Muscle layer of duodenum (tissue), 2 donors: Measurements from ENCODE around the gene IRX6.

Experiments
- H3K27ac ChIP-seq: one replicate; pipeline ENCODE4 v1.7.0; 2013; ENCODE audit warnings: mild to moderate bottlenecking, low read length
- H3K27me3 ChIP-seq: one replicate; pipeline ENCODE4 v1.7.0; 2013; ENCODE audit warnings: low read depth, mild to moderate bottlenecking, control low read depth, low read length
- H3K36me3 ChIP-seq, 2 donors: one replicate each; pipeline ENCODE4 v1.7.0; 2013; ENCODE audit warnings: low read length in 2 of 2, control low read depth in 1 of 2, mild to moderate bottlenecking in 1 of 2; ENCODE audit not compliant: insufficient read depth in 2 of 2, control insufficient read depth in 1 of 2
- H3K4me1 ChIP-seq, 2 donors: one replicate each; pipeline ENCODE4 v1.7.0; 2013; ENCODE audit warnings: low read length in 2 of 2, mild to moderate bottlenecking in 2 of 2, control low read depth in 1 of 2, moderate library complexity in 1 of 2; ENCODE audit not compliant: insufficient read depth in 2 of 2, control insufficient read depth in 1 of 2
- H3K4me3 ChIP-seq, 2 donors: one replicate each; pipeline ENCODE4 v1.7.0; 2013; ENCODE audit warnings: low read length in 2 of 2, low read depth in 1 of 2, mild to moderate bottlenecking in 1 of 2
- H3K9me3 ChIP-seq, 2 donors: one replicate each; pipeline ENCODE4 v1.7.0; 2013; ENCODE audit warnings: low read length in 2 of 2, control low read depth in 1 of 2, mild to moderate bottlenecking in 1 of 2; ENCODE audit not compliant: control insufficient read depth in 1 of 2
- donor health status: healthy.

The IRX6 gene

GRCh38 chr16:55369151-55369550 lies 45.1 kb downstream of the IRX6 start:
- Histone ChIP-seq H3K4me3 (no peak overlapping the region), H3K27ac (no peak overlapping the region), H3K27me3 (peaks cover 5% of the 10 kb centered on the region), H3K36me3 (no peaks in the 10 kb centered on the region), H3K9me3 (no peaks in the 10 kb centered on the region), H3K4me1 (peaks cover 0 to 4% of the 10 kb centered on the region in 2 donors)

- Histone ChIP-seq H3K4me1 (peaks cover 0 to 4% of the 10 kb centered on the region in 2 donors), H3K4me3 (no peak overlapping the region), H3K27me3 (peaks cover 5% of the 10 kb centered on the region), H3K36me3 (no peaks in the 10 kb centered on the region), H3K9me3 (no peaks in the 10 kb centered on the region), H3K27ac (no peak overlapping the region)
These were observed 46.9 kb downstream of the IRX6 start for GRCh38 chr16:55370762-55371482.

GRCh38 chr16:55372792-55373488 lies 48.9 kb downstream of the IRX6 start:
- Histone ChIP-seq H3K9me3 (no peaks in the 10 kb centered on the region), H3K27ac (no peak overlapping the region), H3K4me1 (peaks cover 0 to 4% of the 10 kb centered on the region in 2 donors), H3K4me3 (no peak overlapping the region), H3K36me3 (no peaks in the 10 kb centered on the region), H3K27me3 (peaks cover 5% of the 10 kb centered on the region)

- peaks cover 0 to 4% of the 10 kb centered on the region in 2 donors for H3K4me1 ChIP-seq
- H3K36me3 ChIP-seq, result no peaks in the 10 kb centered on the region
- H3K4me3 ChIP-seq, result no peak overlapping the region
- H3K27ac ChIP-seq, result no peak overlapping the region
- H3K9me3 ChIP-seq, result no peaks in the 10 kb centered on the region
- H3K27me3 ChIP-seq, result peaks cover 4% of the 10 kb centered on the region
These were observed 49.5 kb downstream of the IRX6 start for GRCh38 chr16:55373489-55373832.

- Histone ChIP-seq H3K9me3 (no peaks in the 10 kb centered on the region), H3K36me3 (no peaks in the 10 kb centered on the region), H3K27me3 (no peaks in the 10 kb centered on the region), H3K4me1 (no peaks in the 10 kb centered on the region), H3K4me3 (no peak overlapping the region), H3K27ac (no peak overlapping the region)
These were observed 52.0 kb downstream of the IRX6 start for GRCh38 chr16:55376045-55376444.

GRCh38 chr16:55376567-55377167 lies 52.7 kb downstream of the IRX6 start:
- Histone ChIP-seq H3K36me3 (no peaks in the 10 kb centered on the region), H3K27ac (no peak overlapping the region), H3K4me3 (no peak overlapping the region)

GRCh38 chr16:55377840-55378239 lies 53.8 kb downstream of the IRX6 start:
- no peak overlapping the region for H3K27ac ChIP-seq
- no peaks in the 10 kb centered on the region for H3K4me1 ChIP-seq
- H3K27me3 ChIP-seq, result no peaks in the 10 kb centered on the region
- H3K9me3 ChIP-seq, result no peaks in the 10 kb centered on the region
- H3K36me3 ChIP-seq, result no peaks in the 10 kb centered on the region
- no peak overlapping the region for H3K4me3 ChIP-seq

More at GRCh38 chr16:55376567-55377167, 52.7 kb downstream of the IRX6 start:
- Histone ChIP-seq H3K9me3 (no peaks in the 10 kb centered on the region), H3K27me3 (no peaks in the 10 kb centered on the region), H3K4me1 (no peaks in the 10 kb centered on the region)

GRCh38 chr16:55378616-55379015 lies 54.6 kb downstream of the IRX6 start:
- H3K4me1 ChIP-seq, result no peaks in the 10 kb centered on the region
- no peaks in the 10 kb centered on the region for H3K36me3 ChIP-seq
- no peak overlapping the region for H3K4me3 ChIP-seq
- H3K27me3 ChIP-seq, result no peaks in the 10 kb centered on the region
- no peak overlapping the region for H3K27ac ChIP-seq
- no peaks in the 10 kb centered on the region for H3K9me3 ChIP-seq

- Histone ChIP-seq H3K4me1 (no peaks in the 10 kb centered on the region), H3K27me3 (no peaks in the 10 kb centered on the region), H3K27ac (no peak overlapping the region), H3K36me3 (no peaks in the 10 kb centered on the region), H3K4me3 (no peak overlapping the region), H3K9me3 (no peaks in the 10 kb centered on the region)
These were observed 55.4 kb downstream of the IRX6 start for GRCh38 chr16:55379371-55379770.

- no peaks in the 10 kb centered on the region for H3K4me1 ChIP-seq
- H3K4me3 ChIP-seq, result no peak overlapping the region
- no peaks in the 10 kb centered on the region for H3K36me3 ChIP-seq
- H3K27ac ChIP-seq, result no peak overlapping the region
- no peaks in the 10 kb centered on the region for H3K27me3 ChIP-seq
- H3K9me3 ChIP-seq, result no peaks in the 10 kb centered on the region
These were observed 55.9 kb downstream of the IRX6 start for GRCh38 chr16:55379876-55380390.
